Smooth muscle cell of the brain vasculature (primary cell): Measurements from ENCODE around the gene UGT1A7.
"Not testable (repeated sequence)": the region's sequence is repeated elsewhere in the genome, so short reads cannot be mapped to it uniquely, and the experiment has no call there.

Source experiments
- DNase-seq: peaks from one replicate; pipeline ENCODE4 v3.0.0-alpha.2; 2012; ENCODE audit warnings: low read depth, low spot score

UGT1A7 gene

GRCh38 chr2:233680361-233681045 lies 1.2 kb upstream of the UGT1A7 start:
- no peak for DNase-seq

- no peak for DNase-seq
Observed at GRCh38 chr2:233684640-233685039, 2.9 kb downstream of the UGT1A7 start.

- no peak for DNase-seq
Observed at GRCh38 chr2:233686928-233687327, 5.2 kb downstream of the UGT1A7 start.

GRCh38 chr2:233688341-233688740 lies 6.6 kb downstream of the UGT1A7 start:
- no peak for DNase-seq

- DNase-seq, result no peak
Observed at GRCh38 chr2:233689031-233689430, 7.3 kb downstream of the UGT1A7 start.

GRCh38 chr2:233689501-233689900 lies 7.8 kb downstream of the UGT1A7 start:
- no peak for DNase-seq

GRCh38 chr2:233690444-233690843 lies 8.7 kb downstream of the UGT1A7 start:
- DNase-seq, result no peak

- no peak for DNase-seq
Observed at GRCh38 chr2:233691443-233692433, 10.0 kb downstream of the UGT1A7 start.

- DNase-seq, result no peak
Observed at GRCh38 chr2:233692648-233693047, 10.9 kb downstream of the UGT1A7 start, which contains the start of gene UGT1A6. TSS of gene UGT1A6 (plus strand) at chr2:233692890. CDS start at chr2:233693005, 115 bp downstream.

GRCh38 chr2:233693963-233694362 lies 12.3 kb downstream of the UGT1A7 start:
- no peak for DNase-seq

- no peak for DNase-seq
Observed at GRCh38 chr2:233698740-233699139, 17.0 kb downstream of the UGT1A7 start.

GRCh38 chr2:233699424-233700027 lies 17.8 kb downstream of the UGT1A7 start:
- DNase-seq, result no peak

GRCh38 chr2:233700028-233700635 lies 18.4 kb downstream of the UGT1A7 start:
- no peak for DNase-seq

- not testable (repeated sequence) for DNase-seq
Observed at GRCh38 chr2:233700842-233701241, 19.1 kb downstream of the UGT1A7 start.

GRCh38 chr2:233702238-233702637 lies 20.5 kb downstream of the UGT1A7 start:
- no peak for DNase-seq

GRCh38 chr2:233705911-233706506 lies 24.3 kb downstream of the UGT1A7 start:
- no peak for DNase-seq

- no peak for DNase-seq
Observed at GRCh38 chr2:233706720-233707119, 25.0 kb downstream of the UGT1A7 start.

GRCh38 chr2:233707940-233708644 lies 26.4 kb downstream of the UGT1A7 start:
- no peak for DNase-seq

- DNase-seq, result no peak
Observed at GRCh38 chr2:233708942-233709341, 27.2 kb downstream of the UGT1A7 start.

- peak; percentile 20 for DNase-seq
Observed at GRCh38 chr2:233711312-233712008, 29.8 kb downstream of the UGT1A7 start.
